22Rv1 (cell line): ENCODE data around the gene CCDC78.

Experiments used
- ZFX ChIP-seq: fragments of 450-650 bp; IDR thresholded peaks from 2 replicates; pipeline ENCODE4 v1.6.1; 2017; ENCODE audit warnings: antibody characterized with exemption, borderline replicate concordance
- TF ChIP-seq, protein P1 (sequence below): fragments of 450-650 bp; IDR thresholded peaks from 2 replicates; pipeline ENCODE4 v1.5.1; 2017; ENCODE audit warnings: mild to moderate bottlenecking

GRCh38 chr16:716768-717325 lies 9.4 kb downstream of the CCDC78 start:
- TF ChIP-seq, protein P1, sequence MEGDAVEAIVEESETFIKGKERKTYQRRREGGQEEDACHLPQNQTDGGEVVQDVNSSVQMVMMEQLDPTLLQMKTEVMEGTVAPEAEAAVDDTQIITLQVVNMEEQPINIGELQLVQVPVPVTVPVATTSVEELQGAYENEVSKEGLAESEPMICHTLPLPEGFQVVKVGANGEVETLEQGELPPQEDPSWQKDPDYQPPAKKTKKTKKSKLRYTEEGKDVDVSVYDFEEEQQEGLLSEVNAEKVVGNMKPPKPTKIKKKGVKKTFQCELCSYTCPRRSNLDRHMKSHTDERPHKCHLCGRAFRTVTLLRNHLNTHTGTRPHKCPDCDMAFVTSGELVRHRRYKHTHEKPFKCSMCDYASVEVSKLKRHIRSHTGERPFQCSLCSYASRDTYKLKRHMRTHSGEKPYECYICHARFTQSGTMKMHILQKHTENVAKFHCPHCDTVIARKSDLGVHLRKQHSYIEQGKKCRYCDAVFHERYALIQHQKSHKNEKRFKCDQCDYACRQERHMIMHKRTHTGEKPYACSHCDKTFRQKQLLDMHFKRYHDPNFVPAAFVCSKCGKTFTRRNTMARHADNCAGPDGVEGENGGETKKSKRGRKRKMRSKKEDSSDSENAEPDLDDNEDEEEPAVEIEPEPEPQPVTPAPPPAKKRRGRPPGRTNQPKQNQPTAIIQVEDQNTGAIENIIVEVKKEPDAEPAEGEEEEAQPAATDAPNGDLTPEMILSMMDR = no peak
- TF ChIP-seq ZFX = no peak
